ENCODE data around the gene DNAJA1. TPM values are rescaled to one million over a fixed set of nuclear protein-coding genes. Genes with fewer than 3 reads are reported as not detected.

The DNAJA1 gene
- 10 to 100 TPM; 33.5 to 36.6 TPM for total RNA-seq

GRCh38 chr9:33024966-33025571 is at the start of gene DNAJA1:
Gene DNAJA1, plus strand, starts transcription at chr9:33025273. Its CDS starts 1,212 bp downstream, at chr9:33026485.
- Histone ChIP-seq H3K27me3 (no peaks in the 10 kb centered on the region), H3K9me3 (no peaks in the 10 kb centered on the region), H3K4me3 (peak within 1 kb of the TSS; percentile 71 to 98), H3K36me3 (replicated peaks in 1 of 2; ENCODE audit: insufficient read depth in 1 of 2, low read depth in 2 of 2) (no peaks in the 10 kb centered on the region), H3K27ac (peak within 1 kb of the TSS; percentile 94 to 99 (median 97)), H3K4me1 (peaks cover 64% of the 10 kb centered on the region)
- TF ChIP-seq CTCF (IDR thresholded peaks at IDR 0.05) (no peak), POLR2A (IDR thresholded peaks at IDR 0.05) (peak; percentile 98 to 99 (median 99))
- intact Hi-C loops (cut with DNase I), result no loop called here
- DNase-seq, result peak; percentile 94 to 95 (median 94)
- peak; percentile 95 for ATAC-seq
- WGBS, 2 donors, result 0% methylated on average over 43 of the region's 61 CpGs; no CpG with 5 or more reads in 1 of the 2 donors

GRCh38 chr9:32978051-32978450 is 47.0 kb upstream of the DNAJA1 start:
- Histone ChIP-seq H3K4me3 (no peak overlapping the region), H3K4me1 (no peaks in the 10 kb centered on the region), H3K9me3 (no peaks in the 10 kb centered on the region), H3K36me3 (replicated peaks in 1 of 2; ENCODE audit: insufficient read depth in 1 of 2, low read depth in 2 of 2) (peaks cover 3 to 20% of the 10 kb centered on the region in 2 donors), H3K27ac (no peak overlapping the region), H3K27me3 (no peaks in the 10 kb centered on the region)
- 85 to 90% methylated on average over 2 of the region's 2 CpGs for WGBS, 2 donors
- intact Hi-C loops (cut with DNase I), result loop anchor here (10.0 kb wide), 1 partner anchor 393 kb away; no protein-coding TSS in a partner anchor
- TF ChIP-seq POLR2A (IDR thresholded peaks at IDR 0.05), result no peak
- TF ChIP-seq CTCF (IDR thresholded peaks at IDR 0.05), result no peak
- no peak for ATAC-seq
- DNase-seq, result no peak

- Histone ChIP-seq H3K27ac (no peak overlapping the region), H3K4me1 (no peaks in the 10 kb centered on the region), H3K36me3 (replicated peaks in 1 of 2; ENCODE audit: insufficient read depth in 1 of 2, low read depth in 2 of 2) (peaks cover 0 to 30% of the 10 kb centered on the region in 2 donors), H3K27me3 (no peaks in the 10 kb centered on the region), H3K4me3 (no peak overlapping the region), H3K9me3 (no peaks in the 10 kb centered on the region)
- WGBS, 2 donors, result 87 to 98% methylated on average over 4 of the region's 4 CpGs
- TF ChIP-seq CTCF (IDR thresholded peaks at IDR 0.05), result no peak
- no peak for TF ChIP-seq POLR2A (IDR thresholded peaks at IDR 0.05)
- ATAC-seq, result no peak
- DNase-seq, result no peak
- intact Hi-C loops (cut with DNase I), result no loop called here
Observed at GRCh38 chr9:32986971-32987370, 38.1 kb upstream of the DNAJA1 start.

- Histone ChIP-seq H3K4me3 (no peak overlapping the region), H3K27ac (no peak overlapping the region), H3K9me3 (no peaks in the 10 kb centered on the region), H3K27me3 (no peaks in the 10 kb centered on the region), H3K36me3 (replicated peaks in 1 of 2; ENCODE audit: insufficient read depth in 1 of 2, low read depth in 2 of 2) (peaks cover 0 to 25% of the 10 kb centered on the region in 2 donors), H3K4me1 (peaks cover 15% of the 10 kb centered on the region)
- DNase-seq, result no peak
- 94 to 96% methylated on average over 8 of the region's 8 CpGs for WGBS, 2 donors
- intact Hi-C loops (cut with DNase I), result no loop called here
- no peak for TF ChIP-seq CTCF (IDR thresholded peaks at IDR 0.05)
- TF ChIP-seq POLR2A (IDR thresholded peaks at IDR 0.05), result no peak
- no peak for ATAC-seq
Observed at GRCh38 chr9:32989660-32990059, 35.4 kb upstream of the DNAJA1 start.
